K562 (cell line): ENCODE measurements around the gene LAMC1. TPM values are rescaled to one million over a fixed set of nuclear protein-coding genes. Genes with fewer than 3 reads are reported as not detected.

Source experiments
- ATAC-seq: fragments of 200-7000 bp; cut with Tn5 transposase; 3 replicates; pipeline ENCODE4 v1.9.1; 2020; ENCODE audit warnings: moderate library complexity
- BruUV-seq: library from RNA; stranded (reverse); fragments of 400-500 nt; replicated peaks from 2 replicates; lab custom pipeline; 2021; lab: Mats Ljungman, UMichigan
- CTCF ChIA-PET: fragments of 300-600 bp; formaldehyde crosslinking; extraction: SDS; loops from one replicate; lab custom pipeline; 2021; ENCODE audit warnings: low intra/inter-chr PET ratio; lab: Yijun Ruan, JAX
- POLR2A ChIA-PET: fragments of 300-600, 350-650 bp; sonication (Branson Sonifier 250); formaldehyde crosslinking; extraction: SDS; loops from one replicate; lab custom pipeline; 2021; ENCODE audit warnings: antibody characterized with exemption, inconsistent platforms; lab: Yijun Ruan, JAX
- DNase-seq, 4 experiments: peaks; one replicate each; pipeline versions ENCODE4 v3.0.0 to v3.0.0-alpha.2; 2011 to 2018; ENCODE audit warnings: low spot score in 3 of 4, mixed read lengths in 3 of 4; ENCODE audit errors: extremely low read depth in 1 of 4
- FAIRE-seq: peaks from 2 replicates; lab custom pipeline; 2011; peaks lifted over from hg19 to GRCh38; lab: Jason Lieb, UNC
- H2AFZ ChIP-seq: 2 replicates; pipeline ENCODE4 v1.6.0; 2011; ENCODE audit warnings: low read depth, low read length, control low read depth, inconsistent platforms
- H3K27ac ChIP-seq: fragments of 200-600 bp; 3 replicates; pipeline ENCODE4 v1.8.0; 2011; ENCODE audit warnings: low read depth, mild to moderate bottlenecking, control low read depth, inconsistent platforms, low read length, moderate library complexity, mixed read lengths; ENCODE audit errors: extremely low read depth
- H3K27me3 ChIP-seq, 2 experiments: fragments of 300-600 bp in 1 of 2; 2 replicates in 1 of 2; 3 replicates in 1 of 2; pipeline versions ENCODE4 v1.6.0 to v1.8.0; 2011; ENCODE audit warnings: inconsistent platforms in 2 of 2, low read length in 2 of 2, mild to moderate bottlenecking in 1 of 2, mixed read lengths in 1 of 2, moderate library complexity in 1 of 2; ENCODE audit not compliant: control insufficient read depth in 2 of 2, insufficient read depth in 2 of 2
- H3K36me3 ChIP-seq: fragments of 300-600 bp; 3 replicates; pipeline ENCODE4 v1.8.0; 2011; ENCODE audit warnings: mild to moderate bottlenecking, low read length, inconsistent platforms; ENCODE audit not compliant: control insufficient read depth, insufficient read depth
- H3K4me1 ChIP-seq, 2 experiments: fragments of 200-600 bp in 1 of 2; replicated peaks in 1 of 2; 2 replicates in 1 of 2; 3 replicates in 1 of 2; pipeline versions ENCODE4 v1.5.1 to v1.8.0; 2011; ENCODE audit warnings: inconsistent platforms in 2 of 2, low read length in 2 of 2, mild to moderate bottlenecking in 1 of 2, mixed read lengths in 1 of 2, moderate library complexity in 1 of 2; ENCODE audit not compliant: control insufficient read depth in 2 of 2, insufficient read depth in 2 of 2
- H3K4me2 ChIP-seq: 2 replicates; pipeline ENCODE4 v1.6.1; 2011; ENCODE audit warnings: low read length, control low read depth, inconsistent platforms, mixed read lengths; ENCODE audit not compliant: insufficient read depth
- H3K4me3 ChIP-seq: fragments of 200-600 bp; sonication (generic), shearing (Covaris generic); 2 replicates; pipeline ENCODE4 v1.5.1; 2016; ENCODE audit warnings: control low read depth, inconsistent platforms
- H3K79me2 ChIP-seq: fragments of 200-600 bp; 3 replicates; pipeline ENCODE4 v1.8.0; 2011; ENCODE audit warnings: low read length, inconsistent platforms; ENCODE audit not compliant: control insufficient read depth, insufficient read depth
- H3K9ac ChIP-seq, 2 experiments: 2 replicates each; pipeline versions ENCODE4 v1.6.0 to v1.6.1; 2011; ENCODE audit warnings: low read depth in 2 of 2, low read length in 2 of 2, control low read depth in 1 of 2, inconsistent platforms in 1 of 2, mild to moderate bottlenecking in 1 of 2, mixed read lengths in 1 of 2; ENCODE audit not compliant: insufficient read depth in 1 of 2
- H3K9me1 ChIP-seq: one replicate; pipeline ENCODE4 v1.6.0; 2011; ENCODE audit warnings: inconsistent platforms, mild to moderate bottlenecking, low read length, moderate library complexity; ENCODE audit not compliant: control insufficient read depth, insufficient read depth
- H3K9me3 ChIP-seq: replicated peaks from 2 replicates; pipeline ENCODE4 v1.5.1; 2011; ENCODE audit warnings: low read depth, low read length, inconsistent platforms; ENCODE audit not compliant: control insufficient read depth, insufficient read depth
- H4K20me1 ChIP-seq: replicated peaks from 2 replicates; pipeline ENCODE4 v1.6.1; 2011; ENCODE audit warnings: low read length, inconsistent platforms, mixed read lengths; ENCODE audit not compliant: control insufficient read depth, insufficient read depth
- AFF1 ChIP-seq, 2 experiments: fragments of 450-650 bp; IDR thresholded peaks; 2 replicates each; pipeline ENCODE4 v1.6.1; 2018; ENCODE audit warnings: mild to moderate bottlenecking in 2 of 2, low read depth in 1 of 2; ENCODE audit not compliant: partially characterized antibody in 2 of 2
- CSDE1 ChIP-seq, 2 experiments: fragments of 450-650 bp; IDR thresholded peaks; 2 replicates each; pipeline ENCODE4 v1.6.1; 2016; ENCODE audit warnings: mild to moderate bottlenecking in 1 of 2
- ELF1 ChIP-seq: fragments of 200-800 bp; sonication (Bioruptor generic); IDR thresholded peaks from 2 replicates; pipeline ENCODE4 v1.6.1; 2016; ENCODE audit warnings: missing genetic modification characterization, missing compliant biosample characterization
- HIVEP1 ChIP-seq: fragments of 250-450 bp; sonication (Bioruptor Pico); IDR thresholded peaks from 2 replicates; pipeline ENCODE4 v1.4.0; 2020; ENCODE audit warnings: mild to moderate bottlenecking
- OTX1 ChIP-seq: fragments of 450-650 bp; formaldehyde crosslinking; IDR thresholded peaks from 2 replicates; pipeline ENCODE4 v1.4.0; 2022; ENCODE audit warnings: mild to moderate bottlenecking
- PCBP2 ChIP-seq: fragments of 200-400 bp; formaldehyde crosslinking; IDR thresholded peaks from 2 replicates; pipeline ENCODE4 v1.6.1; 2018; ENCODE audit warnings: low read length, low read depth, mild to moderate bottlenecking, moderate library complexity; ENCODE audit not compliant: poor library complexity, severe bottlenecking
- PRMT5 ChIP-seq: sonication (generic); formaldehyde crosslinking; IDR thresholded peaks from 2 replicates; pipeline ENCODE4 v1.5.0; 2020; ENCODE audit warnings: missing genetic modification reagents
- SOX6 ChIP-seq: fragments of 450-650 bp; IDR thresholded peaks from 2 replicates; pipeline ENCODE4 v1.6.1; 2014; ENCODE audit warnings: mild to moderate bottlenecking
- ZC3H4 ChIP-seq: sonication (generic); formaldehyde crosslinking; IDR thresholded peaks from 2 replicates; pipeline ENCODE4 v1.9.0; 2021; ENCODE audit warnings: missing genetic modification reagents, borderline replicate concordance
- ZKSCAN8 ChIP-seq: fragments of 200-800 bp; sonication (Bioruptor generic); IDR thresholded peaks from 2 replicates; pipeline ENCODE4 v1.6.1; 2016; ENCODE audit warnings: missing genetic modification characterization, missing compliant biosample characterization
- ZNF277 ChIP-seq: fragments of 250-450 bp; sonication (Bioruptor Pico); IDR thresholded peaks from 2 replicates; pipeline ENCODE4 v1.8.0; 2022; ENCODE audit warnings: inconsistent platforms, mild to moderate bottlenecking, moderate library complexity, borderline replicate concordance
- ZNF561 ChIP-seq: fragments of 450-650 bp; formaldehyde crosslinking; conservative IDR thresholded peaks from 2 replicates; pipeline ENCODE4 v1.4.0; 2020; ENCODE audit warnings: mild to moderate bottlenecking, moderate library complexity
- WGBS: fragments of 100-300 bp; shearing (Covaris generic); methylation state at CpG from one replicate; pipeline ENCODE4 v1.1.6; 2016; ENCODE audit warnings: low coverage, mixed read lengths; ENCODE audit not compliant: insufficient coverage; ENCODE audit errors: missing lambda C conversion rate; 5-methylcytosine and 5-hydroxymethylcytosine counted together
- in situ Hi-C: fragments of 300-500 bp; cut with MboI; formaldehyde crosslinking; loops from 4 replicates; pipeline ENCODE4 v1.15.0; 2018; ENCODE audit warnings: inconsistent platforms, mixed read lengths
- intact Hi-C: fragments of 100-400 bp; cut with micrococcal nuclease; formaldehyde crosslinking; loops from 2 replicates; pipeline ENCODE4 v1.14.2; 2022
- polyA plus RNA-seq, 8 experiments: library from polyadenylated mRNA; depleted of rRNA in 4 of 8; stranded (reverse) in 5 of 8; unstranded in 3 of 8; fragments of >200 nt; fragmentation: Nextera tagmentation in 2 of 8; fragmentation: Illumina TruSeq in 1 of 8; extraction: Ambion mirVana in 2 of 8; extraction: Trizol in 1 of 8; gene quantifications; 2 replicates each; pipeline versions ENCODE4 v1.2.1 to v1.2.3, GENCODE V29; 2011 to 2014; ENCODE audit warnings: inconsistent platforms in 1 of 8, missing spikeins in 1 of 8
- total RNA-seq, 7 experiments: library from RNA; depleted of rRNA in 6 of 7; stranded (reverse); fragments of >200 nt in 6 of 7; fragmentation: Illumina TruSeq in 2 of 7; extraction: Trizol in 2 of 7; gene quantifications; 2 replicates each; pipeline versions ENCODE4 v1.2.1 to v1.2.3, GENCODE V29; 2011 to 2021; ENCODE audit warnings: low replicate concordance in 1 of 7

The LAMC1 gene
- total and polyA plus RNA-seq, 9 of the 15 experiments (the other 6 are each of a cell fraction or from before 2014, with no cell fraction given): 0.07 to 0.71 (median 0.13) TPM; not detected in 2

GRCh38 chr1:183195142-183195574 is 171.9 kb downstream of the LAMC1 start:
- no peaks in the 10 kb centered on the region for H3K9me1 ChIP-seq
- no peaks in the 10 kb centered on the region for H3K9me3 ChIP-seq
- no peak overlapping the region for H3K4me3 ChIP-seq
- ChIA-PET CTCF (no interaction called here), POLR2A (no interaction called here)
- no peaks in the 10 kb centered on the region for H3K79me2 ChIP-seq
- H3K9ac ChIP-seq: no peak overlapping the region
- no peak for TF ChIP-seq SOX6
- no peak for TF ChIP-seq PCBP2
- no peak for TF ChIP-seq PRMT5
- TF ChIP-seq ZNF277 (CRISPR knock-in tag): no peak
- TF ChIP-seq CSDE1 (IDR thresholded peaks at IDR 0.05): no peak
- no peak for TF ChIP-seq ZKSCAN8 (CRISPR knock-in tag)
- TF ChIP-seq AFF1 (IDR thresholded peaks at IDR 0.05; ENCODE audit: low read depth in 1 of 2, partially characterized antibody in 2 of 2): no peak
- TF ChIP-seq ZNF561 (CRISPR knock-in tag): no peak
- TF ChIP-seq HIVEP1 (CRISPR knock-in tag): no peak
- TF ChIP-seq OTX1 (CRISPR knock-in tag): no peak
- no peak for TF ChIP-seq ZC3H4 (CRISPR knock-in tag)
- no peak for TF ChIP-seq ELF1 (tag)
- no peak for DNase-seq
- no peak overlapping the region for H3K27ac ChIP-seq
- no peaks in the 10 kb centered on the region for H3K4me1 ChIP-seq
- no peaks in the 10 kb centered on the region for H3K36me3 ChIP-seq
- 0% methylated on average over 3 of the region's 3 CpGs for WGBS
- BruUV-seq: no TSS peak
- intact Hi-C loops: no loop called here
- no peak for FAIRE-seq
- peaks cover 5 to 16% of the 10 kb centered on the region in 2 experiments; a peak in 3 of 5 replicates for H3K27me3 ChIP-seq
- no peak overlapping the region for H2AFZ ChIP-seq
- ATAC-seq: no peak
- no peak overlapping the region for H3K4me2 ChIP-seq
- no peaks in the 10 kb centered on the region; the same call in 1 of the 2 replicates for H4K20me1 ChIP-seq
- in situ Hi-C loops: no loop called here
